Memory B cell (primary cell): ENCODE data around the gene PRDM16.

Experiments used
- ATAC-seq: fragments of 150-1000 bp; cut with Tn5 transposase; 2 replicates; pipeline ENCODE4 v1.10.0; 2021; ENCODE audit warnings: low read depth, mild to moderate bottlenecking, moderate library complexity
- DNase-seq, 2 donors: peaks; one replicate each; pipeline ENCODE4 v3.0.0; 2022; ENCODE audit warnings: low spot score in 2 of 2
- H3K27ac Mint-ChIP-seq: one replicate; pipeline ENCODE4 v1.8.0; 2022; ENCODE audit warnings: mild to moderate bottlenecking, moderate library complexity, mixed read lengths
- H3K27me3 Mint-ChIP-seq: one replicate; pipeline ENCODE4 v1.8.0; 2022; ENCODE audit warnings: mixed read lengths
- H3K36me3 Mint-ChIP-seq: one replicate; pipeline ENCODE4 v1.8.0; 2022; ENCODE audit warnings: mild to moderate bottlenecking, mixed read lengths
- H3K4me1 Mint-ChIP-seq: one replicate; pipeline ENCODE4 v1.8.0; 2022; ENCODE audit warnings: mixed read lengths
- H3K4me3 Mint-ChIP-seq: one replicate; pipeline ENCODE4 v1.8.0; 2022; ENCODE audit warnings: mild to moderate bottlenecking, moderate library complexity, mixed read lengths
- H3K9me3 Mint-ChIP-seq: one replicate; pipeline ENCODE4 v1.8.0; 2022; ENCODE audit warnings: mixed read lengths

The PRDM16 gene

DNA sequence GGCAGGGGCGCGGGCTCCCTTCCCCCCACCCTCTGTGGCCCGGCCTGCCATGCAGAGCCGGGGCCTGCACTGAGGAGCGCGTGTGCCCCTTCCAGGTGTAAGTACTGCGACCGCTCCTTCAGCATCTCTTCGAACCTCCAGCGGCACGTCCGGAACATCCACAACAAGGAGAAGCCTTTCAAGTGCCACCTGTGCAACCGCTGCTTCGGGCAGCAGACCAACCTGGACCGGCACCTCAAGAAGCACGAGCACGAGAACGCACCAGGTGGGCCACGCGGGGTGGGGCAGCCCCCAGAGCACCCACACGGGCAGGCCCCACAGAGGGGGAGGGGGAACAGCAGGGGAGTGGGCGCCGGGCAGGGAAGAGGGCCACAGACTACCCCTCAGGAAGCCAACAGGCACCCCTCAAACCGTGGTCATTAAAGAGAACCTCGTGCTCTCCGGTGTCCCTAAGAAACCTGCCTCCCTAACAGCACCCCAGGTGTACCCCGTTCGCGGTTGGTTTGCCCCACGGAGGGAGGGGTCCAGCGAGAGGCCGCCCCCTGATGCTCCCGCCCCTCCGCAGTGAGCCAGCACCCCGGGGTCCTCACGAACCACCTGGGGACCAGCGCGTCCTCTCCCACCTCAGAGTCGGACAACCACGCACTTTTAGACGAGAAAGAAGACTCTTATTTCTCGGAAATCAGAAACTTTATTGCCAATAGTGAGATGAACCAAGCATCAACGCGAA, 356.6 kb downstream of the PRDM16 start:
- peaks cover 8% of the 10 kb centered on the region for H3K27me3 Mint-ChIP-seq
- no peak overlapping the region for H3K27ac Mint-ChIP-seq
- H3K36me3 Mint-ChIP-seq: no peaks in the 10 kb centered on the region
- no peaks in the 10 kb centered on the region for H3K9me3 Mint-ChIP-seq
- H3K4me1 Mint-ChIP-seq: peaks cover 4% of the 10 kb centered on the region
- DNase-seq (no peak), ATAC-seq (no peak)
- H3K4me3 Mint-ChIP-seq: no peak overlapping the region

- no peak for ATAC-seq
- no peaks in the 10 kb centered on the region for H3K4me1 Mint-ChIP-seq
- H3K27me3 Mint-ChIP-seq: peaks cover 7% of the 10 kb centered on the region
- no peak overlapping the region for H3K27ac Mint-ChIP-seq
- no peaks in the 10 kb centered on the region for H3K36me3 Mint-ChIP-seq
- no peak for DNase-seq
- H3K4me3 Mint-ChIP-seq: no peak overlapping the region
- H3K9me3 Mint-ChIP-seq: no peaks in the 10 kb centered on the region
Observed at GRCh38 chr1:3426956-3427535, 358.0 kb downstream of the PRDM16 start.

- H3K27ac Mint-ChIP-seq: no peak overlapping the region
- H3K4me1 Mint-ChIP-seq: no peaks in the 10 kb centered on the region
- peaks cover 8% of the 10 kb centered on the region for H3K27me3 Mint-ChIP-seq
- no peak for ATAC-seq
- no peaks in the 10 kb centered on the region for H3K36me3 Mint-ChIP-seq
- H3K4me3 Mint-ChIP-seq: no peak overlapping the region
- no peak for DNase-seq
- no peaks in the 10 kb centered on the region for H3K9me3 Mint-ChIP-seq
Observed at GRCh38 chr1:3427711-3428704, 359.0 kb downstream of the PRDM16 start.

DNA sequence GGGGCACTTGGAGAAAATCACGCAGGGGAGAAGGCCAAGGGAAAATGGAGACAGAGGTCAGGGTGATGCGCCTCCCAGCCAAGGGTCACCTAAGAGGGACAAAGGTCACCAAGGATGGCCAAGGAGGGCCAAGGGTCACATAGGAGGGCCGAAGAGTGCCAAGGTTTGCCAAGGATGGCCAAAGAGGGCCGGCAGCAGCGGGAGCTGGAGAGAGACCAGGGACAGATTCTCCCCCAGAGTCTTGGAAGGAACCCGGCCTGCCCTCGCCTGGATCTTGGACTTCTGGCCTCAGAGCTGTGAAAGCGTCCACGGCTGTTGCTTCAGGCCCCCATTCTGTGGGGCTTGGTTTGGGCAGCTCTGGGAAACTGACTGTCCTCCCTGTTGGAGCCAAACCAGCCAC, 359.9 kb downstream of the PRDM16 start:
- H3K9me3 Mint-ChIP-seq: no peaks in the 10 kb centered on the region
- DNase-seq: no peak
- no peak overlapping the region for H3K27ac Mint-ChIP-seq
- no peak for ATAC-seq
- H3K36me3 Mint-ChIP-seq: no peaks in the 10 kb centered on the region
- H3K4me1 Mint-ChIP-seq: no peaks in the 10 kb centered on the region
- no peak overlapping the region for H3K4me3 Mint-ChIP-seq
- peaks cover 11% of the 10 kb centered on the region for H3K27me3 Mint-ChIP-seq

DNA sequence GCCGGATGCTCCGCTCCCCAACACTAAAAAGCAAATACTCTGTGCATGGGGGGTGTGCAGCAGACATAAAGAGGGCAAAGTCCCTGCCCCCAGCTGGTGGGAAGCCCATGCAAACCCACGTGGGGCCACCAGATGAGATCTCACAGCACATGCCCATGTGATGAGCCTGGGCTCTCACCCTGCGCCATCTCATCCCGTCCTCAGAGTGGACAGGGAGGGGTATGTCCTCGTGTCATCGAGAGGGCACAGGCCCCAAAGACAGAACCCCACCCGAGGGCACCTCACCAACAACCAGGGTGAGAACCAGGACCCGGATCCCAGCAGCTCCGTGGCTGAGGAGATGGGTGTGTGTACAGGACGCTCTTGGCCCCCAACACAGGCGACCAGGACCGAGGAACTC, 360.3 kb downstream of the PRDM16 start:
- no peak for DNase-seq
- Mint-ChIP-seq H3K4me3 (no peak overlapping the region), H3K36me3 (no peaks in the 10 kb centered on the region), H3K27ac (no peak overlapping the region), H3K9me3 (no peaks in the 10 kb centered on the region), H3K27me3 (peaks cover 9% of the 10 kb centered on the region), H3K4me1 (no peaks in the 10 kb centered on the region)
- ATAC-seq: no peak

- Mint-ChIP-seq H3K27me3 (peaks cover 9% of the 10 kb centered on the region), H3K27ac (no peak overlapping the region), H3K36me3 (no peaks in the 10 kb centered on the region), H3K4me1 (no peaks in the 10 kb centered on the region), H3K9me3 (no peaks in the 10 kb centered on the region), H3K4me3 (no peak overlapping the region)
- ATAC-seq: no peak
- no peak for DNase-seq
Observed at GRCh38 chr1:3429766-3430165, 360.8 kb downstream of the PRDM16 start.

- peaks cover 9% of the 10 kb centered on the region for H3K27me3 Mint-ChIP-seq
- no peak overlapping the region for H3K27ac Mint-ChIP-seq
- H3K4me1 Mint-ChIP-seq: no peaks in the 10 kb centered on the region
- no peaks in the 10 kb centered on the region for H3K9me3 Mint-ChIP-seq
- H3K4me3 Mint-ChIP-seq: no peak overlapping the region
- no peaks in the 10 kb centered on the region for H3K36me3 Mint-ChIP-seq
- ATAC-seq: no peak
- no peak for DNase-seq
Observed at GRCh38 chr1:3430406-3430805, 361.4 kb downstream of the PRDM16 start.

DNA sequence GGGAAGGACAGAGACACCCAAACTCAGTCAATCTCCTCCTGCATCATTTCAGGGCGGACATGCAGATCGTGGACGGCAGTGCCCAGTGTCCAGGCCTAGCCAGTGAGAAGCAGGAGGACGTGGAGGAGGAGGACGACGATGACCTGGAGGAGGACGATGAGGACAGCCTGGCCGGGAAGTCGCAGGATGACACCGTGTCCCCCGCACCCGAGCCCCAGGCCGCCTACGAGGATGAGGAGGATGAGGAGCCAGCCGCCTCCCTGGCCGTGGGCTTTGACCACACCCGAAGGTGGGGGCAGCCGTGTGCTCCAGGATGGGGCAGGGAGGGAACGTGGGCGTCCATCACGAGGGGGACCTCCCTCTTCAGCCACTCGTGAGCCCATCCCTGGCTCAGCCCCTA, 361.8 kb downstream of the PRDM16 start:
- ATAC-seq (no peak), DNase-seq (no peak)
- Mint-ChIP-seq H3K4me1 (no peaks in the 10 kb centered on the region), H3K27me3 (peaks cover 9% of the 10 kb centered on the region), H3K4me3 (no peak overlapping the region), H3K9me3 (no peaks in the 10 kb centered on the region), H3K36me3 (no peaks in the 10 kb centered on the region), H3K27ac (no peak overlapping the region)

DNA sequence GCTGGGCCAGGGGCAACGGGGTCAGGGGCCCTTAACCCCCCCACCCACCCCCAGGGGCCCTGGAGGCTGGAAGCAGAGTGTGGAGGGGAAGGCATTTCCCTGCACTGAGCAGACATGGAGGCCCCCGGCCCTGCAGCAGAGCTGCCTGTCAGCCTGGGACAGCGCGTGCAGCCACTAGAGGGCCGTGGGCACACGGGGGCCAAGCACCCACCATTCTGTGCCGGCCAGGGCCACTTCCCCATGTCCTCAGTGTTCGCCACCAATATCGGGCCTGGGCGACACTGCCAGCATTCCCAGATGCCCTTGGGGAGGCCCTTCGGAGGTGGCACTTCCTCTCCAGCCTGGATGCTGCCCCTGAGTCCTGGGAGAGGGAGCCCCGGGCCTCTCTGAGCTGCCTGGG, 362.3 kb downstream of the PRDM16 start:
- Mint-ChIP-seq H3K9me3 (no peaks in the 10 kb centered on the region), H3K4me3 (no peak overlapping the region), H3K4me1 (no peaks in the 10 kb centered on the region), H3K27me3 (peaks cover 9% of the 10 kb centered on the region), H3K27ac (no peak overlapping the region), H3K36me3 (no peaks in the 10 kb centered on the region)
- ATAC-seq (no peak), DNase-seq (no peak)

DNA sequence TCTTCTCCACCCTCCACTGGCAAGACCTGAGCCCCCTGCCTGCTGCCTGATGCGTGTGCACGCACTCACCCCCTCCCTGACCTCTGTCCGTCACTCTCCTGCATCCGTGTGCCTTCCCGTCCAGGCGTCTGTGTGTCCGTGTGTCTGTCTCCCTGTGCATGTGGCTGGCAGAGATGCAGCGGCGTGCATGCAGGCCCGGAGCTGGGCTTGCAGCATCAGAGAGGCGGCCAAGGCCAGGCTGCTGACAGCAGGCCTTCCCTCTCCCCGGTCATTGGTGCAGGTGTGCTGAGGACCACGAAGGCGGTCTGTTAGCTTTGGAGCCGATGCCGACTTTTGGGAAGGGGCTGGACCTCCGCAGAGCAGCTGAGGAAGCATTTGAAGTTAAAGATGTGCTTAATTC, 362.7 kb downstream of the PRDM16 start:
- no peak for ATAC-seq
- H3K27ac Mint-ChIP-seq: no peak overlapping the region
- no peaks in the 10 kb centered on the region for H3K4me1 Mint-ChIP-seq
- no peaks in the 10 kb centered on the region for H3K36me3 Mint-ChIP-seq
- H3K27me3 Mint-ChIP-seq: peaks cover 9% of the 10 kb centered on the region
- H3K4me3 Mint-ChIP-seq: no peak overlapping the region
- no peak for DNase-seq
- H3K9me3 Mint-ChIP-seq: no peaks in the 10 kb centered on the region

- no peak for DNase-seq
- no peak for ATAC-seq
- Mint-ChIP-seq H3K27me3 (peaks cover 9% of the 10 kb centered on the region), H3K36me3 (no peaks in the 10 kb centered on the region), H3K9me3 (no peaks in the 10 kb centered on the region), H3K4me3 (no peak overlapping the region), H3K27ac (no peak overlapping the region), H3K4me1 (no peaks in the 10 kb centered on the region)
Observed at GRCh38 chr1:3432306-3432705, 363.3 kb downstream of the PRDM16 start.

- ATAC-seq: no peak
- no peaks in the 10 kb centered on the region for H3K4me1 Mint-ChIP-seq
- H3K4me3 Mint-ChIP-seq: no peak overlapping the region
Observed at GRCh38 chr1:3433076-3433475, 364.1 kb downstream of the PRDM16 start.

DNA sequence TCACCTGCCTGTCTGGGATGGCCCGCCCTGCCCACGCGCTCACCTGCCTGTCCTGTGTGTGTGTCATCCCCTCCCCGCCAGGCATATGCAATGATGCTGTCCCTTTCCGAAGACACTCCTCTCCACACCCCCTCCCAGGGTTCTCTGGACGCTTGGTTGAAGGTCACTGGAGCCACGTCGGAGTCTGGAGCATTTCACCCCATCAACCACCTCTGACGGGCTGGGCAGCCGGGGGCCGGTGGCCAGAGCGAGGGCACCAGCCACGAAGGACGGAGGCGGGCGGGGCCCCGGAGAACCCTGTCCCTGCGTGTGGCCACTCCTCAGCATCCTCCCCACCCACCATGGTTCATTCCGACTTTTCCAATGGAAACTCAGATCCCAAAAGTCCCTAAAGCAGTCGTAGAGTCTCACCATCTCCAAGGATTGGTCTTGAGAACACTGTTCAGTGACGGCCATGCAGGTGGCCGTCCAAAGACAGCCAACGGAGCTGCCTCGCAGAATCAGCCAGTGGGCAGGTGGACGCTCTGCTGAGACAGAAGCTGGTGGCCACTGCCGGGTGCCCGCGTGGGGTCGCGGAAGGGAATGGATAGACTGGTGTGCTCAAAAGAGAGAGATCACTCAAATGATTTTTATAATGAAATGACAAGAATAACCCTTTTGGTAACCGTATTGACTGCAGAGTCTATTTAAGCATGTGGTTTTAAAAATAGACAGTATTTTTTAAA, 364.8 kb downstream of the PRDM16 start:
- Mint-ChIP-seq H3K27ac (no peak overlapping the region), H3K9me3 (no peaks in the 10 kb centered on the region), H3K36me3 (no peaks in the 10 kb centered on the region), H3K27me3 (peaks cover 10% of the 10 kb centered on the region), H3K4me1 (no peaks in the 10 kb centered on the region), H3K4me3 (no peak overlapping the region)
- no peak for ATAC-seq
- DNase-seq: no peak

More at GRCh38 chr1:3433076-3433475, 364.1 kb downstream of the PRDM16 start:
- DNase-seq: no peak
- no peaks in the 10 kb centered on the region for H3K36me3 Mint-ChIP-seq
- H3K9me3 Mint-ChIP-seq: no peaks in the 10 kb centered on the region
- H3K27ac Mint-ChIP-seq: no peak overlapping the region
- H3K27me3 Mint-ChIP-seq: peaks cover 10% of the 10 kb centered on the region
